Neural cell (in vitro differentiated cells): ENCODE data around the gene APBB2. TPM values are rescaled to one million over a fixed set of nuclear protein-coding genes. Genes with fewer than 3 reads are reported as not detected.

Source experiments
- H2AFZ ChIP-seq: fragments of 200-600, 300-800 bp; sonication (generic), shearing (Covaris generic); 2 replicates; pipeline ENCODE4 v1.6.0; 2014; ENCODE audit warnings: low read depth, mild to moderate bottlenecking, antibody characterized with exemption, low read length, moderate library complexity
- H3F3A ChIP-seq: fragments of 200-600 bp; shearing (Covaris generic); 2 replicates; pipeline ENCODE4 v1.6.1; 2016; ENCODE audit warnings: mild to moderate bottlenecking, moderate library complexity, mixed read lengths, antibody characterized with exemption, low read length; ENCODE audit not compliant: insufficient read depth, poor library complexity, severe bottlenecking
- H3K27ac ChIP-seq: fragments of 200-600, 300-800 bp; sonication (generic), shearing (Covaris generic); 2 replicates; pipeline ENCODE4 v1.5.1; 2014; ENCODE audit warnings: mild to moderate bottlenecking, low read length, moderate library complexity
- H3K27me3 ChIP-seq: fragments of 300-800, 200-600 bp; sonication (generic), shearing (Covaris generic); 2 replicates; pipeline ENCODE4 v1.6.0; 2014; ENCODE audit warnings: mild to moderate bottlenecking, low read depth, low read length, moderate library complexity; ENCODE audit not compliant: insufficient read depth
- H3K36me3 ChIP-seq: fragments of 300-800, 200-600 bp; sonication (generic), shearing (Covaris generic); 2 replicates; pipeline ENCODE4 v1.5.1; 2014; ENCODE audit warnings: mild to moderate bottlenecking, antibody characterized with exemption, low read length, moderate library complexity; ENCODE audit not compliant: insufficient read depth
- H3K4me2 ChIP-seq: fragments of 300-800, 200-600 bp; sonication (generic), shearing (Covaris generic); 2 replicates; pipeline ENCODE4 v1.6.0; 2014; ENCODE audit warnings: mild to moderate bottlenecking, low read length
- H3K4me3 ChIP-seq: fragments of 300-800, 200-600 bp; sonication (generic), shearing (Covaris generic); 2 replicates; pipeline ENCODE4 v1.5.1; 2014; ENCODE audit warnings: mild to moderate bottlenecking, low read length, moderate library complexity
- H3K79me2 ChIP-seq: fragments of 200-600 bp; shearing (Covaris generic); replicated peaks from 2 replicates; pipeline ENCODE4 v1.6.0; 2014; ENCODE audit warnings: mild to moderate bottlenecking, low read length, moderate library complexity; ENCODE audit not compliant: insufficient read depth
- H3K9ac ChIP-seq: fragments of 300-800, 200-600 bp; sonication (generic), shearing (Covaris generic); 2 replicates; pipeline ENCODE4 v1.6.1; 2016; ENCODE audit warnings: mild to moderate bottlenecking, low read length, mixed read lengths
- H3K9me2 ChIP-seq: fragments of 200-600 bp; shearing (Covaris generic); 2 replicates; pipeline ENCODE4 v1.6.1; 2016; ENCODE audit warnings: mild to moderate bottlenecking, low read length, mixed read lengths; ENCODE audit not compliant: insufficient read depth
- H3K9me3 ChIP-seq: fragments of 200-600, 300-800 bp; sonication (generic), shearing (Covaris generic); 2 replicates; pipeline ENCODE4 v1.6.1; 2016; ENCODE audit warnings: mild to moderate bottlenecking, mixed run types, low read length, moderate library complexity, mixed read lengths
- H4K20me1 ChIP-seq: fragments of 200-600 bp; shearing (Covaris generic); 2 replicates; pipeline ENCODE4 v1.6.1; 2016; ENCODE audit warnings: mild to moderate bottlenecking, mixed run types; ENCODE audit not compliant: insufficient read depth
- EP300 ChIP-seq: fragments of 450-650 bp; conservative IDR thresholded peaks from 2 replicates; pipeline ENCODE4 v1.6.1; 2014; ENCODE audit warnings: antibody characterized with exemption, mild to moderate bottlenecking, moderate library complexity; ENCODE audit not compliant: poor library complexity, severe bottlenecking
- EZH2 ChIP-seq: fragments of 200-600, 300-800 bp; shearing (Covaris generic), sonication (generic); IDR thresholded peaks from 2 replicates; pipeline ENCODE4 v1.6.1; 2014; ENCODE audit warnings: antibody characterized with exemption, low read length, borderline replicate concordance, mild to moderate bottlenecking; ENCODE audit not compliant: insufficient read depth, poor library complexity, severe bottlenecking
- MXI1 ChIP-seq: fragments of 450-650 bp; conservative IDR thresholded peaks from 2 replicates; pipeline ENCODE4 v1.6.1; 2014; ENCODE audit warnings: antibody characterized with exemption, mild to moderate bottlenecking; ENCODE audit not compliant: poor library complexity, severe bottlenecking
- POLR2AphosphoS5 ChIP-seq: IDR thresholded peaks from 2 replicates; pipeline ENCODE4 v1.6.1; 2012
- RAD21 ChIP-seq: fragments of 450-650 bp; conservative IDR thresholded peaks from 2 replicates; pipeline ENCODE4 v1.6.1; 2014; ENCODE audit warnings: antibody characterized with exemption, mild to moderate bottlenecking, moderate library complexity
- SMC3 ChIP-seq: fragments of 450-650 bp; conservative IDR thresholded peaks from 2 replicates; pipeline ENCODE4 v1.6.1; 2014; ENCODE audit warnings: antibody characterized with exemption, mild to moderate bottlenecking, moderate library complexity; ENCODE audit not compliant: poor library complexity
- TAF1 ChIP-seq: IDR thresholded peaks from 2 replicates; pipeline ENCODE4 v1.6.1; 2012; ENCODE audit warnings: low read depth
- polyA plus RNA-seq: library from polyadenylated mRNA; depleted of rRNA; stranded (reverse); fragments of >200 nt; gene quantifications from 2 replicates; pipeline ENCODE4 v1.2.3, GENCODE V29; 2014
- TF ChIP-seq, protein P1 (sequence below): fragments of 450-650 bp; IDR thresholded peaks from 2 replicates; pipeline ENCODE4 v1.5.1; 2014; ENCODE audit warnings: antibody characterized with exemption, mild to moderate bottlenecking, moderate library complexity; ENCODE audit not compliant: poor library complexity, severe bottlenecking
- TF ChIP-seq, protein P2 (sequence below): IDR thresholded peaks from 2 replicates; pipeline ENCODE4 v1.6.1; 2012; ENCODE audit warnings: borderline replicate concordance

Gene APBB2
- polyA plus RNA-seq, 1 donor from 2014 or later = 41.9 TPM

DNA sequence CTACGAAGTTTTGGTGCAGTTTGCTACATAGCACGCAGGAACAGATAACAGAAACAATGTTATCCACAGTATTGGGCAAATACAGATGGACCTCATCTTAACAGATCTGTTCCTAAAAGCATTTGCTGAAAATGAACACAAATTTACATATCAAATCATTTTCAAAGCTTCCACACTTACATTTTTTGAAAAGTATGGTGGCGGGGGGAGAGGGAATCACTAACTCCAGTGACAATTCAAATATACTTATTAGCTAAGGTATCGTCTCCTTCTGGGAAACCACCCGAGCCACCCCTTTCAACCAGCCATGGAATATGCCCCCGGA is 289.6 kb downstream of the APBB2 start:
- no peak overlapping the region for H3K27ac ChIP-seq
- no peaks in the 10 kb centered on the region for H3K27me3 ChIP-seq
- H3K9ac ChIP-seq = no peak overlapping the region
- no peak overlapping the region for H2AFZ ChIP-seq
- no peak overlapping the region for H3K4me2 ChIP-seq
- no peaks in the 10 kb centered on the region for H3K9me2 ChIP-seq
- H3F3A ChIP-seq = no peaks in the 10 kb centered on the region
- no peaks in the 10 kb centered on the region for H3K79me2 ChIP-seq
- H3K36me3 ChIP-seq = no peaks in the 10 kb centered on the region
- H3K4me3 ChIP-seq = no peak overlapping the region
- TF ChIP-seq TAF1 (no peak), SMC3 (no peak), EP300 (no peak), EZH2 (no peak)
- TF ChIP-seq, protein P1, sequence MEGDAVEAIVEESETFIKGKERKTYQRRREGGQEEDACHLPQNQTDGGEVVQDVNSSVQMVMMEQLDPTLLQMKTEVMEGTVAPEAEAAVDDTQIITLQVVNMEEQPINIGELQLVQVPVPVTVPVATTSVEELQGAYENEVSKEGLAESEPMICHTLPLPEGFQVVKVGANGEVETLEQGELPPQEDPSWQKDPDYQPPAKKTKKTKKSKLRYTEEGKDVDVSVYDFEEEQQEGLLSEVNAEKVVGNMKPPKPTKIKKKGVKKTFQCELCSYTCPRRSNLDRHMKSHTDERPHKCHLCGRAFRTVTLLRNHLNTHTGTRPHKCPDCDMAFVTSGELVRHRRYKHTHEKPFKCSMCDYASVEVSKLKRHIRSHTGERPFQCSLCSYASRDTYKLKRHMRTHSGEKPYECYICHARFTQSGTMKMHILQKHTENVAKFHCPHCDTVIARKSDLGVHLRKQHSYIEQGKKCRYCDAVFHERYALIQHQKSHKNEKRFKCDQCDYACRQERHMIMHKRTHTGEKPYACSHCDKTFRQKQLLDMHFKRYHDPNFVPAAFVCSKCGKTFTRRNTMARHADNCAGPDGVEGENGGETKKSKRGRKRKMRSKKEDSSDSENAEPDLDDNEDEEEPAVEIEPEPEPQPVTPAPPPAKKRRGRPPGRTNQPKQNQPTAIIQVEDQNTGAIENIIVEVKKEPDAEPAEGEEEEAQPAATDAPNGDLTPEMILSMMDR = peak; percentile 13
- TF ChIP-seq, protein P2, sequence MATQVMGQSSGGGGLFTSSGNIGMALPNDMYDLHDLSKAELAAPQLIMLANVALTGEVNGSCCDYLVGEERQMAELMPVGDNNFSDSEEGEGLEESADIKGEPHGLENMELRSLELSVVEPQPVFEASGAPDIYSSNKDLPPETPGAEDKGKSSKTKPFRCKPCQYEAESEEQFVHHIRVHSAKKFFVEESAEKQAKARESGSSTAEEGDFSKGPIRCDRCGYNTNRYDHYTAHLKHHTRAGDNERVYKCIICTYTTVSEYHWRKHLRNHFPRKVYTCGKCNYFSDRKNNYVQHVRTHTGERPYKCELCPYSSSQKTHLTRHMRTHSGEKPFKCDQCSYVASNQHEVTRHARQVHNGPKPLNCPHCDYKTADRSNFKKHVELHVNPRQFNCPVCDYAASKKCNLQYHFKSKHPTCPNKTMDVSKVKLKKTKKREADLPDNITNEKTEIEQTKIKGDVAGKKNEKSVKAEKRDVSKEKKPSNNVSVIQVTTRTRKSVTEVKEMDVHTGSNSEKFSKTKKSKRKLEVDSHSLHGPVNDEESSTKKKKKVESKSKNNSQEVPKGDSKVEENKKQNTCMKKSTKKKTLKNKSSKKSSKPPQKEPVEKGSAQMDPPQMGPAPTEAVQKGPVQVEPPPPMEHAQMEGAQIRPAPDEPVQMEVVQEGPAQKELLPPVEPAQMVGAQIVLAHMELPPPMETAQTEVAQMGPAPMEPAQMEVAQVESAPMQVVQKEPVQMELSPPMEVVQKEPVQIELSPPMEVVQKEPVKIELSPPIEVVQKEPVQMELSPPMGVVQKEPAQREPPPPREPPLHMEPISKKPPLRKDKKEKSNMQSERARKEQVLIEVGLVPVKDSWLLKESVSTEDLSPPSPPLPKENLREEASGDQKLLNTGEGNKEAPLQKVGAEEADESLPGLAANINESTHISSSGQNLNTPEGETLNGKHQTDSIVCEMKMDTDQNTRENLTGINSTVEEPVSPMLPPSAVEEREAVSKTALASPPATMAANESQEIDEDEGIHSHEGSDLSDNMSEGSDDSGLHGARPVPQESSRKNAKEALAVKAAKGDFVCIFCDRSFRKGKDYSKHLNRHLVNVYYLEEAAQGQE = no peak
- no peaks in the 10 kb centered on the region for H4K20me1 ChIP-seq
- H3K9me3 ChIP-seq = no peaks in the 10 kb centered on the region

DNA sequence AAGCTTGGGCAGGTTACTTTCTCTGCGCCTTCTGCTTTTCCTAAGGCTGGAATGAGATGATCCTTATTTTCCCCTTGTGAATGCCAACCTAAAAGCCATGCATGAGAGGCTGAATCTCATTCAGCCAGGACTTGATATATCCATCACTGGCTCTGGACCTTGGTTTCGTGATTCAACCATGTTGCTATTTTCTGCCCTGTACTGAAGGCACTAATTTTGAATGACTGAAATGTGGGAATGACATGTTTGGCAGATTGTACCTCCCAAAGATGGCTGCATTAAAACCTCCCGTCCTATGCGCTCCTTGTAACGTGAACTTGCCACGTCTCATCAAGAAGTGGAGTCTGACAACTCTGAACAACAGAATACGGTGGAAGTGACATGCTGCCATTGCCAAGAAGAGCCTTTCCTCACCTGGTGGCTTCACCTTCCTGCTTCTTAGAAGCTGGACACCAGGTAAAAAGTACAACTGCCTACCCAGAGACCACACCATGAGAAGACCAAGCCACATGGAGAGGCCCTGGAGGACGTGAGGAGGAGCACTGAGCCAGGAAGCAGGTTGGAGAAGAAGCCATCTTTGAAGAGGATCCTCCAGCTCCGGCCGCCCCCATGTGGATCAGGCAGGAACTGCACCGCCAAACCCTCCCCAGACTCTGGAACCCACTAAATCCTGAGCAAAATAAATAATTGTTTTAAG is 290.1 kb downstream of the APBB2 start:
- no peaks in the 10 kb centered on the region for H3K9me3 ChIP-seq
- no peaks in the 10 kb centered on the region for H3K27me3 ChIP-seq
- H3K27ac ChIP-seq = no peak overlapping the region
- no peak overlapping the region for H3K4me2 ChIP-seq
- H3K9ac ChIP-seq = no peak overlapping the region
- H2AFZ ChIP-seq = no peak overlapping the region
- TF ChIP-seq, protein P1 = peak; percentile 75
- TF ChIP-seq MXI1 (no peak), RAD21 (peak; percentile 68), TAF1 (no peak), SMC3 (peak; percentile 70), POLR2AphosphoS5 (no peak)
- TF ChIP-seq, protein P2 = no peak
- H3K79me2 ChIP-seq = no peaks in the 10 kb centered on the region
- no peaks in the 10 kb centered on the region for H4K20me1 ChIP-seq
- H3K9me2 ChIP-seq = no peaks in the 10 kb centered on the region
- no peaks in the 10 kb centered on the region for H3F3A ChIP-seq
- H3K4me3 ChIP-seq = no peak overlapping the region
- H3K36me3 ChIP-seq = no peaks in the 10 kb centered on the region
